HCT116 (cell line): ENCODE data around the gene RNF4. TPM values are rescaled to one million over a fixed set of nuclear protein-coding genes. Genes with fewer than 3 reads are reported as not detected.

Experiments
- ATAC-seq: fragments of 200-7000 bp; cut with Tn5 transposase; 2 replicates; pipeline ENCODE4 v1.9.1; 2020; ENCODE audit warnings: mild to moderate bottlenecking, moderate library complexity
- BruUV-seq: library from RNA; stranded (reverse); fragments of 400-500 nt; replicated peaks from 2 replicates; lab custom pipeline; 2021; lab: Mats Ljungman, UMichigan
- CTCF ChIA-PET: fragments of 300-600 bp; sonication (Branson Sonifier 250); formaldehyde crosslinking; loops from one replicate; lab custom pipeline; 2021; ENCODE audit warnings: antibody characterized with exemption; lab: Charles Lee
- POLR2A ChIA-PET: fragments of 300-600, 350-600 bp; sonication (Branson Sonifier 250); formaldehyde crosslinking; loops from one replicate; lab custom pipeline; 2021; ENCODE audit warnings: antibody characterized with exemption; lab: Charles Lee
- RAD21 ChIA-PET, 2 experiments: fragments of 300-600 bp; sonication (Branson Sonifier 250); formaldehyde crosslinking; loops; one replicate each; lab custom pipeline; 2023; ENCODE audit warnings: low total read pairs in 2 of 2; ENCODE audit not compliant: uncharacterized antibody in 2 of 2, unreplicated experiment in 2 of 2, low non-redundant PET in 1 of 2; lab: Charles Lee
- DNase-seq: peaks from one replicate; pipeline ENCODE4 v3.0.0-alpha.2; 2010; ENCODE audit warnings: low read depth, low spot score
- H2AFZ ChIP-seq: fragments of 200-600 bp; shearing (Covaris generic), sonication (generic); 2 replicates; pipeline ENCODE4 v1.6.1; 2017; ENCODE audit warnings: low read depth, mixed run types, mixed read lengths, antibody characterized with exemption, low read length; ENCODE audit not compliant: poor library complexity, severe bottlenecking
- H3K27ac ChIP-seq: 2 replicates; pipeline ENCODE4 v1.5.1; 2012; ENCODE audit warnings: low read depth, low read length
- H3K27me3 ChIP-seq: fragments of 200-600 bp; sonication (generic); 2 replicates; pipeline ENCODE4 v1.6.1; 2016; ENCODE audit warnings: mixed run types, low read length, mixed read lengths; ENCODE audit not compliant: insufficient read depth
- H3K36me3 ChIP-seq, 2 experiments: fragments of 200-500 bp in 1 of 2; fragments of 200-600 bp in 1 of 2; sonication (Bioruptor generic) in 1 of 2; sonication (generic) in 1 of 2; 2 replicates each; pipeline versions ENCODE4 v1.5.1 to v1.6.1; 2014 to 2016; ENCODE audit warnings: low read length in 2 of 2, inconsistent platforms in 1 of 2, mixed read lengths in 1 of 2, mixed run types in 1 of 2; ENCODE audit not compliant: insufficient read depth in 2 of 2, control insufficient read depth in 1 of 2
- H3K4me1 ChIP-seq, 2 experiments: fragments of 200-600 bp in 1 of 2; sonication (generic) in 1 of 2; 2 replicates each; pipeline versions ENCODE4 v1.5.1 to v1.6.1; 2012 to 2017; ENCODE audit warnings: low read length in 2 of 2, inconsistent platforms in 1 of 2, mild to moderate bottlenecking in 1 of 2, mixed read lengths in 1 of 2, mixed run types in 1 of 2, moderate library complexity in 1 of 2; ENCODE audit not compliant: insufficient read depth in 2 of 2, control insufficient read depth in 1 of 2
- H3K4me2 ChIP-seq: fragments of 200-600 bp; sonication (generic); 2 replicates; pipeline ENCODE4 v1.6.1; 2017; ENCODE audit warnings: mixed run types, low read length, mixed read lengths
- H3K4me3 ChIP-seq, 2 experiments: fragments of 200-600 bp in 1 of 2; sonication (generic) in 1 of 2; replicated peaks in 1 of 2; 2 replicates each; pipeline ENCODE4 v1.5.1; 2011 to 2016; ENCODE audit warnings: low read length in 2 of 2, control low read depth in 1 of 2, low read depth in 1 of 2, mild to moderate bottlenecking in 1 of 2, mixed read lengths in 1 of 2, mixed run types in 1 of 2
- H3K79me2 ChIP-seq: fragments of 200-600 bp; sonication (generic); 2 replicates; pipeline ENCODE4 v1.6.1; 2017; ENCODE audit warnings: mild to moderate bottlenecking, mixed run types, low read length, moderate library complexity, mixed read lengths; ENCODE audit not compliant: insufficient read depth
- H3K9ac ChIP-seq: fragments of 200-600 bp; sonication (generic); 2 replicates; pipeline ENCODE4 v1.6.1; 2016; ENCODE audit warnings: low read length, mixed read lengths
- H3K9me2 ChIP-seq: fragments of 200-600 bp; sonication (generic), shearing (Covaris generic); 2 replicates; pipeline ENCODE4 v1.6.1; 2017; ENCODE audit warnings: mixed run types, mild to moderate bottlenecking, moderate library complexity; ENCODE audit not compliant: insufficient read depth
- H3K9me3 ChIP-seq, 2 experiments: fragments of 200-500 bp in 1 of 2; fragments of 200-600 bp in 1 of 2; sonication (Bioruptor generic) in 1 of 2; sonication (generic) in 1 of 2; 2 replicates each; pipeline ENCODE4 v1.6.1; 2014 to 2017; ENCODE audit warnings: low read length in 2 of 2, mixed read lengths in 2 of 2, inconsistent platforms in 1 of 2, low read depth in 1 of 2, mild to moderate bottlenecking in 1 of 2, mixed run types in 1 of 2, moderate library complexity in 1 of 2; ENCODE audit not compliant: control insufficient read depth in 1 of 2, insufficient read depth in 1 of 2
- H4K20me1 ChIP-seq: fragments of 200-600 bp; sonication (generic), shearing (Covaris generic); 2 replicates; pipeline ENCODE4 v1.6.1; 2017; ENCODE audit warnings: mixed run types, mild to moderate bottlenecking, moderate library complexity; ENCODE audit not compliant: insufficient read depth
- ATF3 ChIP-seq: IDR thresholded peaks from 2 replicates; pipeline ENCODE4 v1.6.1; 2012
- CEBPB ChIP-seq: IDR thresholded peaks from 2 replicates; pipeline ENCODE4 v1.6.1; 2012; ENCODE audit warnings: low read depth
- EGR1 ChIP-seq: IDR thresholded peaks from 2 replicates; pipeline ENCODE4 v1.6.1; 2012; ENCODE audit warnings: low read depth
- ELF1 ChIP-seq: IDR thresholded peaks from 2 replicates; pipeline ENCODE4 v1.6.1; 2012; ENCODE audit warnings: low read depth, borderline replicate concordance
- EZH2 ChIP-seq: fragments of 200-600 bp; sonication (generic); IDR thresholded peaks from 2 replicates; pipeline ENCODE4 v1.6.1; 2017; ENCODE audit warnings: antibody characterized with exemption, mixed run types
- FOSL1 ChIP-seq: IDR thresholded peaks from 2 replicates; pipeline ENCODE4 v1.6.1; 2012; ENCODE audit warnings: low read depth
- JUND ChIP-seq: IDR thresholded peaks from 2 replicates; pipeline ENCODE4 v1.6.1; 2012
- POLR2A ChIP-seq: IDR thresholded peaks from 2 replicates; pipeline ENCODE4 v1.7.0; 2011; ENCODE audit warnings: borderline replicate concordance; ENCODE audit not compliant: insufficient read depth, insufficient read length; ENCODE audit errors: extremely low read depth
- SP1 ChIP-seq: IDR thresholded peaks from 2 replicates; pipeline ENCODE4 v1.6.1; 2012; ENCODE audit warnings: low read depth
- SRF ChIP-seq: IDR thresholded peaks from 2 replicates; pipeline ENCODE4 v1.6.1; 2012; ENCODE audit warnings: low read depth
- TCF7L2 ChIP-seq: IDR thresholded peaks from 2 replicates; pipeline ENCODE4 v1.7.0; 2011; ENCODE audit warnings: borderline replicate concordance, inconsistent platforms; ENCODE audit not compliant: insufficient read depth, insufficient read length; ENCODE audit errors: extremely low read depth
- ZBTB33 ChIP-seq: IDR thresholded peaks from 2 replicates; pipeline ENCODE4 v1.6.1; 2011; ENCODE audit warnings: mild to moderate bottlenecking, low read length, moderate library complexity; ENCODE audit not compliant: insufficient replicate concordance; ENCODE audit errors: extremely low read depth
- intact Hi-C: fragments of 100-400 bp; cut with micrococcal nuclease; formaldehyde crosslinking; loops from 2 replicates; pipeline ENCODE4 v1.10.0; 2022
- total RNA-seq: library from RNA; stranded (reverse); gene quantifications from one replicate; pipeline ENCODE4 v1.2.1, GENCODE V29; 2021; ENCODE audit not compliant: unreplicated experiment

The RNF4 gene
- total RNA-seq, 1 experiment from 2014 or later: 62.3 TPM

GRCh38 chr4:2437475-2438215 is 31.3 kb upstream of the RNF4 start (continued):
- no peak for TF ChIP-seq ZBTB33

GRCh38 chr4:2438822-2439718 is 29.8 kb upstream of the RNF4 start:
- intact Hi-C loops: no loop called here
- Histone ChIP-seq H3K79me2 (no peaks in the 10 kb centered on the region), H4K20me1 (no peaks in the 10 kb centered on the region), H3K9me3 (no peaks in the 10 kb centered on the region), H3K9me2 (no peaks in the 10 kb centered on the region), H3K9ac (no peak overlapping the region), H3K4me3 (no peak overlapping the region), H3K27me3 (no peaks in the 10 kb centered on the region), H3K36me3 (no peaks in the 10 kb centered on the region), H3K4me2 (no peak overlapping the region), H3K27ac (no peak overlapping the region), H2AFZ (no peak overlapping the region), H3K4me1 (peaks cover 4 to 10% of the 10 kb centered on the region in 2 experiments; a peak in 3 of 4 replicates)
- DNase-seq (no peak), ATAC-seq (no peak)
- no TSS peak for BruUV-seq
- TF ChIP-seq ATF3 (no peak), CEBPB (no peak), TCF7L2 (no peak), POLR2A (no peak), SP1 (no peak), EGR1 (no peak), EZH2 (no peak), SRF (no peak), ZBTB33 (no peak), FOSL1 (no peak), ELF1 (no peak), JUND (no peak)
- ChIA-PET POLR2A (no interaction called here), RAD21 (no interaction called here), CTCF (interaction anchor here (1.1 kb wide), 1 partner anchor 219 kb away, joined by 3 read pairs; no protein-coding TSS in a partner anchor)
